KOPT-K1 (cell line): ENCODE data around the gene ZNF566.

ENCODE experiments used
- H3K27ac ChIP-seq: fragments of 200-600 bp; sonication (generic); 2 replicates; pipeline ENCODE4 v1.5.1; 2016; ENCODE audit warnings: antibody characterized with exemption, mild to moderate bottlenecking, low read depth, low read length; ENCODE audit not compliant: poor library complexity, severe bottlenecking
- H3K36me3 ChIP-seq: fragments of 200-600 bp; sonication (generic); 2 replicates; pipeline ENCODE4 v1.5.1; 2017; ENCODE audit warnings: antibody characterized with exemption, mild to moderate bottlenecking, low read length, moderate library complexity; ENCODE audit not compliant: insufficient read depth
- H3K9me3 ChIP-seq: fragments of 200-600 bp; sonication (generic); 2 replicates; pipeline ENCODE4 v1.5.1; 2017; ENCODE audit warnings: antibody characterized with exemption, low read length, mild to moderate bottlenecking; ENCODE audit not compliant: insufficient read depth, poor library complexity, severe bottlenecking

Gene ZNF566

GRCh38 chr19:36409841-36410240 is 79.5 kb downstream of the ZNF566 start:
- H3K27ac ChIP-seq = no peak overlapping the region
- peaks cover 92% of the 10 kb centered on the region for H3K9me3 ChIP-seq
- peaks cover 98% of the 10 kb centered on the region for H3K36me3 ChIP-seq

- Histone ChIP-seq H3K27ac (no peak overlapping the region), H3K36me3 (peaks cover 98% of the 10 kb centered on the region), H3K9me3 (peaks cover 93% of the 10 kb centered on the region)
Measured at GRCh38 chr19:36408101-36408500, 81.3 kb downstream of the ZNF566 start.

- peaks cover 93% of the 10 kb centered on the region for H3K9me3 ChIP-seq
- H3K36me3 ChIP-seq = peaks cover 98% of the 10 kb centered on the region
- no peak overlapping the region for H3K27ac ChIP-seq
Measured at GRCh38 chr19:36404498-36404897, 84.9 kb downstream of the ZNF566 start.

- Histone ChIP-seq H3K27ac (no peak overlapping the region), H3K9me3 (peaks cover 96% of the 10 kb centered on the region), H3K36me3 (peaks cover 99% of the 10 kb centered on the region)
Measured at GRCh38 chr19:36401475-36401874, 87.9 kb downstream of the ZNF566 start.

DNA sequence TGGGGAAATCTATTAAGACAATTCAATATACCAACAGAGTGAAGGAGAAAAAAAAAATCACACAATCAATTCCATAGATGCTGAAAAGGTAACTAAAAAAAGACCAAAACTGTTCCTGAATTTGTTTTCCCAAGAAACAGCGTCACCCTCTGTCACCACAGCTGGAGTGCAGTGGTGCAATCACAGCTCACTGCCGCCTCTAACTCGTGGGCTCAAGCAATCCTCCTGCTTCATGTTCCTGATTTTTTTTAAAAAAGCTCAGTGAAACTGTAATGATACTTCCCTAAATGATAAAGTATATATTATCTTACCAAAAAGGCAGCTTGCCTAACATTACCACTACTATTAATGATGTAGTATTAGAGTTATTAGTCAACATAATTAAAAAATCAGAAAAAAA is 90.8 kb downstream of the ZNF566 start:
- Histone ChIP-seq H3K27ac (no peak overlapping the region), H3K9me3 (peaks cover 99% of the 10 kb centered on the region), H3K36me3 (peaks cover 99% of the 10 kb centered on the region)
